ENCODE results near the gene SLC16A9.

Gene SLC16A9

DNA sequence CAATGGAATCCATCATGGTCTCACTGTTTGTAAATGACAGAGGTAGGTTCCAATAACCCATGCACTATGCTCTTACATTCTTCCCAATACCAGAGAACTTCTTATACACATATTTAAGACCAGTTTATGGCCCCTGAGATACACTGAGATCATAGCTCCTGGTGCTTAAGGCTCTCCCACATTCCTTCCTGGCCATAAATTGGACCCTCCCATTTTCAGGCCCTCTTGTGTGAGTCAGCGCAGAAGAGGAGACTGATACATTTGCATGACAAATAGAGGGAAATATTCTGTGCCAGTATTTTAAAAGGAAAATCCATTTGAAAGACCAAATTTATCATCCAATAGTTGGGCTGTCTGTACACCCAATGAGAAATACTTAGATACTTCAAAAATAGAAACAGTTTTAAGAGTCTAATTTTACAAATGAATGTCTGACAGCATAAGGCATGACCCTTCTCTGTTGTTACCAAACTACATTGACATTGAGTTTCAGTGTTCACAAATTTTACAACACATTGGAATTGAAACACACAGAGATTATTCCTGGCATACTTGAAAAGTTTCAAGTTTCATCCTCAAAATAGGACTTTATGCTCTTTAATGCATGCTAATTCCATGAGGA is 35.3 kb downstream of the SLC16A9 start:
- TF ChIP-seq, protein P1, sequence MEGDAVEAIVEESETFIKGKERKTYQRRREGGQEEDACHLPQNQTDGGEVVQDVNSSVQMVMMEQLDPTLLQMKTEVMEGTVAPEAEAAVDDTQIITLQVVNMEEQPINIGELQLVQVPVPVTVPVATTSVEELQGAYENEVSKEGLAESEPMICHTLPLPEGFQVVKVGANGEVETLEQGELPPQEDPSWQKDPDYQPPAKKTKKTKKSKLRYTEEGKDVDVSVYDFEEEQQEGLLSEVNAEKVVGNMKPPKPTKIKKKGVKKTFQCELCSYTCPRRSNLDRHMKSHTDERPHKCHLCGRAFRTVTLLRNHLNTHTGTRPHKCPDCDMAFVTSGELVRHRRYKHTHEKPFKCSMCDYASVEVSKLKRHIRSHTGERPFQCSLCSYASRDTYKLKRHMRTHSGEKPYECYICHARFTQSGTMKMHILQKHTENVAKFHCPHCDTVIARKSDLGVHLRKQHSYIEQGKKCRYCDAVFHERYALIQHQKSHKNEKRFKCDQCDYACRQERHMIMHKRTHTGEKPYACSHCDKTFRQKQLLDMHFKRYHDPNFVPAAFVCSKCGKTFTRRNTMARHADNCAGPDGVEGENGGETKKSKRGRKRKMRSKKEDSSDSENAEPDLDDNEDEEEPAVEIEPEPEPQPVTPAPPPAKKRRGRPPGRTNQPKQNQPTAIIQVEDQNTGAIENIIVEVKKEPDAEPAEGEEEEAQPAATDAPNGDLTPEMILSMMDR (IDR thresholded peaks at IDR 0.05; ENCODE audit: borderline replicate concordance, extremely low read depth, low read length, poor library complexity, severe bottlenecking): no peak
- TF ChIP-seq EZH2 (IDR thresholded peaks at IDR 0.05; ENCODE audit: borderline replicate concordance, low read depth, low read length, severe bottlenecking): no peak
- Histone ChIP-seq H4K20me1 (ENCODE audit: insufficient read depth, low read length) (no peaks in the 10 kb centered on the region), H3K79me2 (ENCODE audit: insufficient read depth, low read length) (no peaks in the 10 kb centered on the region), H3K9me3 (ENCODE audit: insufficient read depth, low read length, severe bottlenecking) (no peaks in the 10 kb centered on the region), H3K4me1 (ENCODE audit: insufficient read depth, low read length) (no peaks in the 10 kb centered on the region), H3K27ac (ENCODE audit: low read length) (no peak overlapping the region), H3K4me2 (ENCODE audit: insufficient read depth, low read length) (no peak overlapping the region), H3K9ac (ENCODE audit: low read depth, low read length) (no peak overlapping the region), H2AFZ (ENCODE audit: low read depth, low read length) (no peak overlapping the region), H3K4me3 (ENCODE audit: low read depth in 1 of 2, low read length in 2 of 2) (no peak overlapping the region), H3K36me3 (ENCODE audit: insufficient read depth, low read length) (no peaks in the 10 kb centered on the region), H3K27me3 (ENCODE audit: insufficient read depth, low read length, poor library complexity) (no peaks in the 10 kb centered on the region)
- ATAC-seq (ENCODE audit: insufficient read depth, low read depth) (no peak), DNase-seq (no peak)

DNA sequence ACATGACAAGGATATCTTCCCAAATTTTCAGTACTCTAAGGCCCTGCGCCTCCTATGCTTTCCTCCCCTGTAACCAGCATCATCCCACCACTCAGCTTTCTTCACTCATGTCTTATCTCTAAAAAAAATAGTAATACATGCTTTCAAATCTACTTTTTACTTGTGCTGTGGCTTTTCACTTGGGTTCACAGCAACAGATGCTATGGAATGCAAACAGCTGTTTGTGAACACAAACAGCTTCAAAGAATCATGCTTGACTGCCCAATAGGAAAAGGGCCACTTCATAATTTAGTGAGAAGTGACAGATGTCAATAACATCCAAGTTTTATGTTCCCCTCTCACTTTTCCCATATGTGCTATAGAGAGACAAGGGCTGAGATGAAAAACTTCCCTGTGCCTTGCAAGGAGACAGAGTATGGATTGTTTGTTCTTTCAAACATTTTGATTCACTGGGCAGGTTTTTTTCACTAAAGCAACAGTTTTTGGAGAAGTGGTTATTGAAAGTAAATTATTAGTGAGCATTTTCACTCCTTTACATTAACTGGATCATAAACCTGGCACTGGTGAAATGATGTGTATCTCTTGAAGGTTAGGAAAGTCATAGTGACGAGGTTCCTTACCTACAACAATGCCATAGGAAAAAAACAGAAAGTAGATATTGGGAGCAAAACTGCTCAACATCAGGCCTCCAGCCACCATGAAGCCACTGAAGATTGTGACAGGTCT is 37.3 kb downstream of the SLC16A9 start:
- no peak for DNase-seq

DNA sequence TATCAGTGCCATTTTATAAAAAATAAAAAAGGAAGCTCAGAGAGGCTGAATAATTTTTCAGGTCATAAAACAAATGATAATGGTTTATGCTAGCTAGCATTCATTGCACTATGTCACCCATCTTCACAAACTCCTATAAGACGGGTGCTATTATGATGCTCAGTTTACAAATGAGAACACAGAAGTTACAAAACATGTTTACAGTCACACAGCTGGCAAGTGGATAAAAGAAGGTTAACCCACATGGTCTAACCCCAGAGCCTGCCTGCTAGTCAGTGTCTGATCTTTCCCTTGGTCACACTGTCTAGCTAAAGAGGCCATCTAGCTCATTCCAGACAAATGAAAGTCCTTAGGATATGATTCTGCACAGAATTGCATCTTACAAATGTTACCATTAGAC is 39.4 kb downstream of the SLC16A9 start:
- DNase-seq: no peak
- Histone ChIP-seq H4K20me1 (ENCODE audit: insufficient read depth, low read length) (no peaks in the 10 kb centered on the region), H3K9me3 (ENCODE audit: insufficient read depth, low read length, severe bottlenecking) (no peaks in the 10 kb centered on the region), H3K27ac (ENCODE audit: low read length) (no peak overlapping the region), H3K4me3 (ENCODE audit: low read depth in 1 of 2, low read length in 2 of 2) (no peak overlapping the region), H3K27me3 (ENCODE audit: insufficient read depth, low read length, poor library complexity) (no peaks in the 10 kb centered on the region), H3K79me2 (ENCODE audit: insufficient read depth, low read length) (no peaks in the 10 kb centered on the region), H2AFZ (ENCODE audit: low read depth, low read length) (no peak overlapping the region), H3K4me1 (ENCODE audit: insufficient read depth, low read length) (no peaks in the 10 kb centered on the region), H3K4me2 (ENCODE audit: insufficient read depth, low read length) (no peak overlapping the region), H3K36me3 (ENCODE audit: insufficient read depth, low read length) (no peaks in the 10 kb centered on the region), H3K9ac (ENCODE audit: low read depth, low read length) (no peak overlapping the region)
- no peak for ATAC-seq (ENCODE audit: insufficient read depth, low read depth)
- no peak for TF ChIP-seq EZH2 (IDR thresholded peaks at IDR 0.05; ENCODE audit: borderline replicate concordance, low read depth, low read length, severe bottlenecking)
- TF ChIP-seq, protein P1 (IDR thresholded peaks at IDR 0.05; ENCODE audit: borderline replicate concordance, extremely low read depth, low read length, poor library complexity, severe bottlenecking): no peak

More for the DNA sequence above, 37.3 kb downstream of the SLC16A9 start:
- Histone ChIP-seq H3K36me3 (ENCODE audit: insufficient read depth, low read length) (no peaks in the 10 kb centered on the region), H3K79me2 (ENCODE audit: insufficient read depth, low read length) (no peaks in the 10 kb centered on the region), H3K9me3 (ENCODE audit: insufficient read depth, low read length, severe bottlenecking) (no peaks in the 10 kb centered on the region), H3K4me3 (ENCODE audit: low read depth in 1 of 2, low read length in 2 of 2) (no peak overlapping the region), H3K4me1 (ENCODE audit: insufficient read depth, low read length) (no peaks in the 10 kb centered on the region), H3K27ac (ENCODE audit: low read length) (no peak overlapping the region), H3K27me3 (ENCODE audit: insufficient read depth, low read length, poor library complexity) (no peaks in the 10 kb centered on the region), H3K4me2 (ENCODE audit: insufficient read depth, low read length) (no peak overlapping the region), H4K20me1 (ENCODE audit: insufficient read depth, low read length) (no peaks in the 10 kb centered on the region), H2AFZ (ENCODE audit: low read depth, low read length) (no peak overlapping the region), H3K9ac (ENCODE audit: low read depth, low read length) (no peak overlapping the region)
- no peak for ATAC-seq (ENCODE audit: insufficient read depth, low read depth)
- no peak for TF ChIP-seq EZH2 (IDR thresholded peaks at IDR 0.05; ENCODE audit: borderline replicate concordance, low read depth, low read length, severe bottlenecking)
- TF ChIP-seq, protein P1 (IDR thresholded peaks at IDR 0.05; ENCODE audit: borderline replicate concordance, extremely low read depth, low read length, poor library complexity, severe bottlenecking): no peak
